RKO (cell line): ENCODE measurements around the gene SEPTIN10.

Experiments used
- DNase-seq: peaks from one replicate; pipeline ENCODE4 v3.0.0-alpha.2; 2016; ENCODE audit warnings: low spot score

Gene SEPTIN10

GRCh38 chr2:109497911-109498870, 115.6 kb downstream of the SEPTIN10 start:
- DNase-seq: no peak

DNA sequence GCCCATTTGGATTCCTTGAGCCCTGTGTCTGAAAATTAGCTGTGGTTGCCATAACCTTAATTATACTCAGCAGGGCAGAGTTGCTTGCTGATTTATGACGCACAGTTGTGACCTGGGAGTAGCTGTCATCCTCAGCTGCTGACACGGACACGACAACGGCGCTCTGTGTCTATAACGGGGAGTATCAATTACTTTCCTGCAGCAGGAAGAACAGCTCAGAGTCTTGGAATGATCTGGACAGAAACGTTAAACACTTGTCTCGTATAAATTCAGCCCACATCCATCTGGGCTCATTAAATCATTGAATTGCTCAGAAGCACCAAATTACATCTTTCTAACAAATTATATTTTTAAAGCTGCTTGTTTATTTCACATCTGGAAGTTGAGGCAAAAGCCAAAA, 116.3 kb downstream of the SEPTIN10 start:
- DNase-seq: no peak

GRCh38 chr2:109494351-109494750, 119.4 kb downstream of the SEPTIN10 start:
- DNase-seq: no peak

DNA sequence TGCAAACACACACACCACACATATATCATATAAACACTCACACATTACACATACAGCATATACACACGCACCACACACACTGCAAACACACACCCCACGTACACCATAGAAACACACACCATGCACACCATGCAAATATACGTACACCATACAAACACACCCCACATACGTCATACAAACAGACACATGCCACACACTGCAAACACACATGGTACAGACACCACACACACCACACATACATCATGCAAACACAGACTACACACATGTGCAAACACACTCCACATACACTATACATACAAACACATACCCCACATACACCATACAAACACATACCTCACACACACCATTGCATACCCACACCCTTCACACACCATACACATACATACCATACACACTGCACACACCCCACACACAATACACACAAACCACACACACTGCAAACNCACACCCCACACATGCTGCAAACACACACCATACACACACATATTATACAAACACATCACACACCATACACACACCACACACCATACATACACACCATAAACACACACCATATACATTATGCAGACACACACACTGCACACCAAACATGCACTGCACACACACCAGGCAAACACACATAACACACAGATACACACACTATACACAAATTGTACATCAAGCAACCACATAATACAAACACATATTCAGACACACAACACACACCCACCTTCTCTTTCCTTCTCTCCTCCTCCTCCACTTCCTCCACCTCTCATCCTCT, 120.4 kb downstream of the SEPTIN10 start:
- DNase-seq: no peak
